Spleen (tissue), 7 donors: ENCODE measurements around the gene WFDC5.

Experiments used
- CTCF ChIP-seq, 11 experiments: fragments of 200-600 bp in 7 of 11; fragments of 450-650 bp in 4 of 11; sonication (generic) in 4 of 11; IDR thresholded peaks in 8 of 11; conservative IDR thresholded peaks in 3 of 11; 1 replicate in 7 of 11; 2 replicates in 4 of 11; pipeline versions ENCODE4 v1.4.0 to v1.8.0; 2016 to 2021; ENCODE audit warnings: antibody characterized with exemption in 11 of 11, inconsistent platforms in 4 of 11, mild to moderate bottlenecking in 1 of 11
- POLR2A ChIP-seq, 3 donors: fragments of 450-650 bp; IDR thresholded peaks; one replicate each; pipeline ENCODE4 v1.5.1; 2017; ENCODE audit warnings: antibody characterized with exemption in 3 of 3, mild to moderate bottlenecking in 1 of 3
- donor health status: DM: no; HTN: no; CAD: no; lungs with moderate emphysema.
- donor health status: DM: no; HTN: no; CAD: no.
- donor health status: DM: no; HTN: no; CAD: no.

GRCh38 chr20:45156713-45157112, 41.7 kb upstream of the WFDC5 start:
- TF ChIP-seq CTCF (IDR thresholded peaks at IDR 0.05 in 8 of 11, conservative IDR thresholded peaks at IDR 0.05 in 3 of 11) (no peak), POLR2A (IDR thresholded peaks at IDR 0.05) (no peak)
